Liver (tissue), 3 donors: Measurements from ENCODE around the gene TDO2.

Experiments
- HNF4G ChIP-seq: IDR thresholded peaks from 2 replicates; pipeline ENCODE4 v1.6.1; 2016; ENCODE audit warnings: antibody characterized with exemption
- NR2F2 ChIP-seq: IDR thresholded peaks from 2 replicates; pipeline ENCODE4 v1.6.1; 2016; ENCODE audit warnings: antibody characterized with exemption
- ZBTB33 ChIP-seq: IDR thresholded peaks from 2 replicates; pipeline ENCODE4 v1.6.1; 2016; ENCODE audit warnings: antibody characterized with exemption
- TF ChIP-seq, protein P1 (sequence below): fragments of 150-350 bp; IDR thresholded peaks from 2 replicates; pipeline ENCODE4 v1.5.1; 2017; ENCODE audit warnings: improper control_type of control experiment, low read depth, low read length; ENCODE audit not compliant: missing input control
- donor health status: healthy.
- donor health status: healthy.

- no peak for TF ChIP-seq NR2F2
- TF ChIP-seq, protein P1, sequence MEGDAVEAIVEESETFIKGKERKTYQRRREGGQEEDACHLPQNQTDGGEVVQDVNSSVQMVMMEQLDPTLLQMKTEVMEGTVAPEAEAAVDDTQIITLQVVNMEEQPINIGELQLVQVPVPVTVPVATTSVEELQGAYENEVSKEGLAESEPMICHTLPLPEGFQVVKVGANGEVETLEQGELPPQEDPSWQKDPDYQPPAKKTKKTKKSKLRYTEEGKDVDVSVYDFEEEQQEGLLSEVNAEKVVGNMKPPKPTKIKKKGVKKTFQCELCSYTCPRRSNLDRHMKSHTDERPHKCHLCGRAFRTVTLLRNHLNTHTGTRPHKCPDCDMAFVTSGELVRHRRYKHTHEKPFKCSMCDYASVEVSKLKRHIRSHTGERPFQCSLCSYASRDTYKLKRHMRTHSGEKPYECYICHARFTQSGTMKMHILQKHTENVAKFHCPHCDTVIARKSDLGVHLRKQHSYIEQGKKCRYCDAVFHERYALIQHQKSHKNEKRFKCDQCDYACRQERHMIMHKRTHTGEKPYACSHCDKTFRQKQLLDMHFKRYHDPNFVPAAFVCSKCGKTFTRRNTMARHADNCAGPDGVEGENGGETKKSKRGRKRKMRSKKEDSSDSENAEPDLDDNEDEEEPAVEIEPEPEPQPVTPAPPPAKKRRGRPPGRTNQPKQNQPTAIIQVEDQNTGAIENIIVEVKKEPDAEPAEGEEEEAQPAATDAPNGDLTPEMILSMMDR = no peak
- no peak for TF ChIP-seq HNF4G
- TF ChIP-seq ZBTB33 = no peak
Observed at GRCh38 chr4:155855897-155856296, 47.6 kb upstream of the TDO2 start.
